Measurements from ENCODE around the gene GPR37L1.

- TF ChIP-seq RAD21 (IDR thresholded peaks at IDR 0.05) (no peak), REST (IDR thresholded peaks at IDR 0.05) (no peak)
These were observed 39.9 kb downstream of the GPR37L1 start for GRCh38 chr1:202162418-202163280.
